Right ventricle myocardium inferior (tissue), 1 donor: Measurements from ENCODE around the gene STARD7. TPM values are rescaled to one million over a fixed set of nuclear protein-coding genes. Genes with fewer than 3 reads are reported as not detected.
"Not testable (repeated sequence)": the region's sequence is repeated elsewhere in the genome, so short reads cannot be mapped to it uniquely, and the experiment has no call there.

Experiments
- ATAC-seq: fragments of 200-7000 bp; cut with Tn5 transposase; one replicate; pipeline ENCODE4 v1.9.1; 2020; ENCODE audit warnings: mild to moderate bottlenecking, moderate library complexity
- DNase-seq: peaks from one replicate; pipeline ENCODE4 v3.0.0; 2021; ENCODE audit errors: missing footprints
- intact Hi-C: fragments of 100-400 bp; cut with DNase I; formaldehyde crosslinking; loops from one replicate; pipeline ENCODE4 v1.11.0; 2022
- total RNA-seq: library from RNA; stranded (reverse); fragmentation: NEBNext Ultra II Directional; extraction: Animal tissue kit (Norgen Biotek cat#: 25700); gene quantifications from one replicate; pipeline ENCODE4 v1.2.1, GENCODE V29; 2021
- donor health status: DM: no; HTN: yes; CAD: no; lungs with severe emphysema.

The STARD7 gene
- total RNA-seq, 1 donor from 2014 or later: 194 TPM

DNA sequence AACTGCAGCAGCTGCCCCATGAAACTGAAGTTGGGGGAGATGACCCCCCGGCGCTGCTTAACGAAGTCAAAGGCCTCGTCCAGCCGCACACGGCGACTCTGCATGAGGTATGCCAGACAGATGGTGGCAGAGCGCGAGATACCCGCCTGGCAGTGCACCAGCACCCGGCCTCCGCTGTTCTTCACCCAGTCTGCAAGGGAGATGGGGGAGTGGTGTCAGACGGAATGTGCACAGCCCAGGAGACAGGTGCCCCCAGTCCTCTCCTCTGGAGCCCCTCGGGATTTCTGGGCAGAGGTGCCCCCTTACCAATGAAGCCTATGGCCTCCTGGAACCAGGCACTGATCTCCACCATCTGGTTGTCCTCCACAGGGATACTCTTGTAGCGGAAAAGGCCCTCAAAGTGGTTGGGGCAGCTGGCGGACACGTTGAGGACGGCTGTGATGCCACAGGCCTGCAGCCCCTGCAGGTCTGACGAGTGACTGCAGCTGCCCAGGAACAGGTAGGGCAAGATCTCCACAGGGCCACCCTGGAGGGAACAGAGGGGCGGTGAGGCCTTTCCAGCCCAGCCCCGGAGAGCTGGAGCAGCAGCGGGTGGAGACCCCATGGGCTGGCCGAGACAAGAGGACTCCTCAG, 64.7 kb downstream of the STARD7 start:
- intact Hi-C loops: no loop called here
- DNase-seq (no peak), ATAC-seq (no peak)

DNA sequence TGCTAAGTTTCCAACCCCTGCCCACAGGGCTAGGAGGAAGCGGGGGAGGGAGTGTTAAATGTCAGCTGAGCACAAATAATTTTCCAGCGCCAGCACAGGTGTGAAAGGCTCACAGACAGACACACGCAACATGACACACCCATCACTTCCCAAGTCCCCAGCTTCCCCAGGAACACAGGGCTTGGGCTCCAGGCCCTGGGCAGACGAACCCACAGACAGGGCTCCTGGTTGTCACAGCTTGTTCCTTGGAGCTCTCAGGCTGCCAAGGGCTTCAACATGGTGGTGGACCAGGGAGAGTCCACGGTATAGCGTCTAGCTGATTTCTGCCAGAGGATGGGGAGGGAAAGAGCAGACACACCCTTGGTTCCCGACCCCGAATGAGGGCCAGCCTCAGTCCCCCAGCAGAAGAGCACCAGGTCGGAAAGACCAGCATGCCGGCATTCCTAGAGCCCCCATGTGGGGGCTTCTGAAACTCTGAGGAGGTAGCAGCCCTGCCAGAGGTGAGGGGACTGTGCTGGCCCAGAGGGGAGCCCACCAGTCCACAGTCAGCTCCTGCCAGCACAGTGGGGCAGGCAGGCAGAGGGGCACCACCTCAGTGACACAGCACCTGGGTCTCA, 65.3 kb downstream of the STARD7 start:
- DNase-seq (no peak), ATAC-seq (no peak)
- intact Hi-C loops: no loop called here

DNA sequence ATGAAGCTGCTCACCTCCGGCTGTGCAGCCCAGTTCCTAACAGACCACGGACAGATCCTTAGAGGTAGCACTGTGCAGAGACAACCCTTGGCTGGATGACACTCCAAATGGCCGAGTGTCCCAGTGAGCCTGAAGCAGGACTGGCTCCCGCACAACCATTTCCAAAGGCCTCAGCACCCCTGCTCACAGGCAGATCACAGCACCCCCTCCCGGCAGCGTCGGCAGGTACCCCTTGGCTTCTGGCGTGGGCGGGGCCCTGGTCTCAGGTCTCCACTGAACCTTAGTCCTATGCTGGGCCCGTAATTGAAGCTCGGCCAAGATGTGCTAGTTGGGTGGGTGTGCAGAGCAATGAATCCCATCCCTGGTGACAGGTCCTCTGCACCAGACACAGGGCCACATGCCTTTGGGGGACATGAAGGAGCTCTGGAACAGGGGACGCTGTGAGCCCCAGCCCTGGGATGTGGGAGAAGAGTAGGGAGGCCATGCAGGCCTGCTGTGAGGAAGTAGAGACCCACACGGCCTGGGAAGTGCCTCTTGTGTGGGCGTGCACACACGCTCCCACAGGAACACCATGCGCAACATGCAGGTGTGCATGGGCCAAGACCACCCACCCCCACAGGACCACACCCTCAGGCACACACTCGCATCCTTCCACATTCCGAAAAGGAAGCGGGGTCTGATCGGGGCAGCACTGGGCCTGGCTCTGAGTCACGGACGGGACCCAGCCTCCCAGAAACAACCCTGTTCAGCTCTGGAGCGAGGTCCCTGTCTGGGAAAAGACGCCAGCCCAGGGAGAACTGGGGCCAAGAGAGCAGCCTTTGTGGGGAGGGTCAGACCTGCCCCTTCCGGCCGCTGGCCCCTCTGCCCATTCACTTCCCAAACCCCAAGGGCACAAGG, 66.2 kb downstream of the STARD7 start:
- intact Hi-C loops: no loop called here
- ATAC-seq: no peak
- DNase-seq: no peak

DNA sequence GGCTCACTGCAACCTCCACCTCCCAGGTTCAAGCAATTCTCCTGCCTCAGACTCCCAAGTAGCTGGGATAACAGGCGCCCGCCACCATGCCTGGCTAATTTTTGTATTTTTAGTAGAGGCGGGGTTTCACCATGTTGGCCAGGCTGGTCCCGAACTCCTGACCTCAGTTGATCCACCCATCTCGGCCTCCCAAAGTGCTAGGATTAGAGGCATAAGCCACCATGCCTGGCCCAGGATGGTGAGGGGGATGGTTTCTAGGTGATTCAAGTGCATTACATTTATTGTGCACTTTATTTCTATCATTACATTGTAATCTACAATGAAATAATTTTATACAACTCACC, 67.0 kb downstream of the STARD7 start:
- intact Hi-C loops, DNase-seq, ATAC-seq: not testable (repeated sequence)

DNA sequence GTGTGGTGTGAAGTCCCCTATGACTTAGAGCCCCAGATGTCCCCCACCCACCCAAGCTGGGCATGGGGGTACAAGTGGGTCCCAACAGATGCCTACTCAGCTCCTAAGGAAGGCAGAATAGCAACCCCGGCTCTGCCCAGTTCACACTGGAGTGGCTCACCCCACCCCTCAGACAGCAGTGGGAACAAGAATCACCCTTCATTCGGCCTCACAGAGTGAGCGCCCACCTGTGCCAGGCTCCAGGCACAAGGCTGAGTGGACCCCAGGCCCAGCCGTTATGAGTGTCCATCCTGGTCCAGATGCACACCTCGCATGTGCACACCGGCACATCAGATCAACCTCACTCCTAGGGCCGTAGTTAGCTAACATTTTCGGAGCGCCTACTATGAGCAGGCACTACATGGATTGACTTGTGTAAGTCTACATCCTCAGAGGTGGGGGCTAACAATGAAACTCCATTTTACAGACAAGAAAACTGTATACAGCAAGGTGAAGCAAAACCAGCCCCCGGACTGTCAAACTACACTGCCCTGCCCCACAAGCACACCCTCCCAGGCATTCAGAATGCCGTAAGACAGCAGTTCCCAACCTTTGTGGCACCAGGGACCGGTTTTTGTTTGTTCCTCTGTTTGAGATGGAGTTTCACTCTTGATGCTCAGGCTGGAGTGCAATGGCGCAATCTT, 67.5 kb downstream of the STARD7 start:
- DNase-seq: peak; percentile 35
- intact Hi-C loops: no loop called here
- no peak for ATAC-seq

DNA sequence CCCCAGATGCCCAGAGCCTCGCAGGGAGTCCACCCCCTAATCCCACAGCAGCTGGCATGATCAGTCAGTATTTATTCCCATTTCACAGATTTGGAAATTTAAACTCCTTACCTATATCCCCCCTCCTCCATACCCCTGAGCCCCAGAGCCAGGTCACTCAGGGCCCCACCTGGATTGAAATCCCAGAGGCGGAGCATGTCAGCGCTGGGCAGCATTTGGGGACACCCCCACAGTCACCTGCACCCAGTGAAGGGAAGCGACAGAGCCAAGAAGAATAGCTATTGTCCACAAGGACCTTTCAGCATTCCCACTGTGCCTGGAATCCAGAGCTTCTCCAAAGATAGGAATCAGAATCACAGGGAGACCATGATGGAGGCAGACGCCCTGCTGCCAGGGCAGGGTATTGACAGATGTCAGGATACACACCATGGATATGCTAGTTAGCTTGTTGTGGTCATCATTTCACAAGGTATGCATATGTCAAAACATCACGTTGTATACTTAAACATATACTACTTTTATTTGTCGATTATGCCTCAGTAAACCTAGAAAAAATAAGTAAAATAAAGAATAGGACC, 69.4 kb downstream of the STARD7 start:
- no peak for DNase-seq
- no peak for ATAC-seq
- intact Hi-C loops: loop anchor here (2.0 kb wide), 1 partner anchor 370 kb away; no protein-coding TSS in a partner anchor

DNA sequence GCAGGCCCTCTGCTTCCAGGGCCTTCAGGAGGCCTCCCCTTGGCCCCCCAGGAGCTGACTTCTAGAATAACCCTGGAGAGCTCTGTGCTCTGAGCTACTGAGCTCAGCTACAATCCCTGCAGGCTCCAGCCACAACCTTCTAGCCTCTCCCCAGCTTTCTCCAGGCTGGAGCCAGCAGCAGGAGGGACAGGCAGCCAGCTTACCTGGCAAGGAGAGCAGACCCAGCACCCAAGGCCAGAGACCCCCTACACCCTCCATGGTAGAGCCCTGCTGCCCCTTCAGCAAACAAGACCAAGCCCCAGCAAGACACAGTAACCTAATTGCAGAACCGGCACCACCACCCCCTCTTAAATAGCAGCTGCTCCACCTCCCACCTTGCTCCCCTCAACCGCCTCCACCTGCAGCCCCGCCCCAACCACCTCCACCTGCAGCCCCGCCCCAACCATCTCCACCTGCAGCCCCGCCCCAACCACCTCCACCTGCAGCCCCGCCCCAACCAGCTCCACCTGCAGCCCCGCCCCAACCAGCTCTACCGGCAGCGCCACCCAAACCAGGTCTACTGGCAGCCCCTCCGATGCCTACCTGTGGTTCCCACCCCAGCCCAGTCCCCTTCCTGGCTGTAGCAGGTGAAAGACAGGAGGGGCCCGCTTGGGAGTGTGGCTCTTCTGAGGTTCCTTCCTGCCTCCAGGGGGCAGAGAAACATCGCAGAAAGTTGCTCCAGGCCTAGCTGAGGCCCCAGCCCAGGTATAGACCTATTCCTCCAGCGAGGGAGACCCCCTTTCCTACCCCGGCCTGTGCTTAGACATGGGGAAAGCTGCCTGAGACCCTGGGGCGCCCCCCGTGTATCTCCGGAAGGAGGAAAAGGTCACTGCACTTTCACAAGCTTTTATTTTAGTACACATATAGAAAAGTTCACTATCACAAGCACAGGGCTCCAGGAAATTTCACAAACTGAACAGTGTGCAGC, 70.2 kb downstream of the STARD7 start, which contains the start of gene ASTL:
TSS of gene ASTL (minus strand) at position 324 of the 967 bp plus-strand sequence. CDS start at position 258, 66 bp downstream.
- intact Hi-C loops: loop anchor here (1.0 to 2.0 kb wide), 2 partner anchors 36 to 370 kb away; no protein-coding TSS in a partner anchor
- ATAC-seq (peak; percentile 55), DNase-seq (no peak)

DNA sequence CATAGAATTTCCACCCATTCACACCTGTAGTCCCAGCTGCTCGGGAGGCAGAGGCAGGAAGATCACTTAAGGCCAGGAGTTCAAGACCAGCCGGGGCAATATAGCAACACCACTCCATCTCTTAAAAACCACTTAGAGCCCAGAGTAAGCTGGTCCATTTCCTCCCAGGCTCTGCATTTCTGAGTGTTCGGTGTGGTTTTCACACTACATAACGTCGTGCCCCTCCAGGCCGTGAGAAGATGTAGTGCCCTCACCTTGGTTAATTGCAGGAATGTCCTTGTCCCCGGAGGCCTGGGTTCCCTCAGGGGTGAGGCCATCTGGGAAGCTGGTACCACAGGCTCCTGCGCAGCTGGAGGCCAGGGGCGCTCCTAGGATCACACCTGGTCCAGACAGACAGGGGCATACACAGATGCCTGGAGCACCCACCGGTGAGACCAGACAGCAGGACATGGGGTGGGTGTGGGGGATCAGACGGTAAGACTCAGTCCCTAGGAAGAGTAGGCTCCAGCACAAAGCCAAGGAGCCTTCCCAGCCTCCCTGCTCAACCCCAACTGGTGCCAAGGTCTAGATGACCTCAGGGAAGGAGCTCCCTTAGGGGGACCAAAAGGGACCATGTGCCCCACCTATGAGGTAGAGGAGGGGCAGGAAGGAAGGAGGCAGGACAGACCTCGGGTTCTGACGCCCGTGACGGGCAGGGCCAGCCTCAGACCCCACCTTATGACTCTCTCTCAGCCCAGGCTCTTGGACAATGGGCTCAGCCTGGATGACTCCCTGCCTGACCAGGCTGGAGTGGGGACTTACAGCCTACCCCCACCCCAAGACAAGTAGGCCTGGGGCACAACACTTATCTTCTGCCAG, 71.1 kb downstream of the STARD7 start:
- DNase-seq (peak; percentile 3), ATAC-seq (no peak)
- intact Hi-C loops: loop anchor here (1.0 to 2.0 kb wide), 2 partner anchors 37 to 371 kb away; no protein-coding TSS in a partner anchor

DNA sequence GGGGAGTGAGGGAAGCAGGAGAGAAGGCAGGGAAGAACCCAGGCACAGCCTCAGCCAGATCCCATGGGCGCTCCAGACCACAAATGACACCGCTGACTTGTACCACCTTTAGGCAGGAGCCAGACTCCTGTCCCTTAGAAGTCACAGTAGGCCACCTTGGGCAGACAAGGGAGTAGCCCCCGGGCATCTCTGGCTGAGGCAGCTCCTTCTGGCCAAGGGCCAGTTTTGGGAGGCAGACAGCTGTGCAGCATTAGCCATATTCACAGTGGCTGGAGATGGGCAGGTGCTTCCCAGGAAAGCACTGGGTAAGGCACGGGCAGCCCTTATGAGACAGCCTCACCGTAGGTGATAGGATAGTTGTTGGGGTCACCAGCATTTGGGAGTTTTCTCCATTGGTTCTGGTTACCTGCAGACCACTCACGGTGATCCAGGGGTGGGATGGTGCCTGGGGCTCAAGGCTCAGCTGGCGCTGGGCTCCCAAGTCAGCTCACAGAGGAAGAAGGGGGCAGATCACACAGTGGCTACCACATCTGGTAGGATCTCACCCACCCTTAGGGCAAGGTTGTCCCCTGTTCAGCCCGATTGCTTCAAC, 72.4 kb downstream of the STARD7 start:
- ATAC-seq: no peak
- intact Hi-C loops: no loop called here
- DNase-seq: peak; percentile 26

DNA sequence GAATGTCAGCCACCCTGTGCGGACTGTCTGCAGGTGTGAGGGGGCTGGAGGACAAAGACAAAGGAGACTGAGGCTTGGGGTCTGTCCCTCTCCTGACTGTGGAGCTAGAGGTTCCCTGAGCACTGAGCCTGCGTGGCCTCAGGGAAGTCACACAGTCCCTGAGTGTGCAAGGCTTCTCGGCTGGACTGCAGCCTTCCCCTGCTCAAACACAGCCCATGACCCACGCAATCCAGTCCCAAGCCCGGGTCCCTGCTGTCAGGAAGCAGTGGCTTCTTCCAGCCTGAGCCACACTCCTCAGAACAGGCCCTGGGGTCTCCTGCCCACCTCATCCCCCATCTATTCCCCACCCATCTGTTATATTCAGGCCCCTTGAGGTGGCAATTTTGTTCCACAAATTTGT, 73.0 kb downstream of the STARD7 start:
- intact Hi-C loops: no loop called here
- DNase-seq (peak; percentile 22), ATAC-seq (no peak)

DNA sequence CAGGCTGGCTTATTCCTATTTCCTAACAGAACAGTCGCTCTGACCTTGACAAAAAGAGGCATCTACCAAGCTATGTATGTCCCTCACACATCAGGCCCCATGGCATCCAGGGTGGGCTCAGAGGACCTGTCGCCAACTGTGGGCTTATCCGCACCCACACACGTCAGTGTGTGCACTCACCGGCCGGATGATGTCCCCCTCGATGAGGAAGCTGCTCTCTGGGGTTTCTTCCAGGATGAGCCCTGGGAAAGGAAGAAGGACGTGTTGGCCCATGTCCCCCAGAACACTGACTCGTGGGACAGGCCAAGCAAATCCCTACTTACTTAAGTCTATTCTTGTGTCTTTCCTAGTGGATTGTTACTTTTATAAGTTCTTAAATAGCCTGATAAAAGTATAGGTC, 73.5 kb downstream of the STARD7 start:
- no peak for ATAC-seq
- DNase-seq: peak; percentile 9
- intact Hi-C loops: no loop called here

Other genes with a start within 250 kb of the STARD7 start
- 5.6 TPM for gene ANKRD36C, start 217.0 kb downstream of the STARD7 start, total RNA-seq
- 6.1 TPM for gene GPAT2, start 173.9 kb downstream of the STARD7 start, total RNA-seq
- gene ADRA2B, start 92.3 kb downstream of the STARD7 start, total RNA-seq: 6.9 TPM
- not detected for gene ASTL, start 70.3 kb downstream of the STARD7 start, total RNA-seq
- 1.3 TPM for gene DUSP2, start 63.4 kb downstream of the STARD7 start, total RNA-seq
- 68.2 TPM for gene TMEM127, start 57.2 kb upstream of the STARD7 start, total RNA-seq
- gene CIAO1, start 57.4 kb upstream of the STARD7 start, total RNA-seq: 59.9 TPM
- gene SNRNP200, start 96.7 kb upstream of the STARD7 start, total RNA-seq: 50.9 TPM
- gene ITPRIPL1, start 116.5 kb upstream of the STARD7 start, total RNA-seq: 1.4 TPM
- gene NCAPH, start 126.9 kb upstream of the STARD7 start, total RNA-seq: 1.1 TPM